ENCODE results near the gene ERF.

ERF gene

DNA sequence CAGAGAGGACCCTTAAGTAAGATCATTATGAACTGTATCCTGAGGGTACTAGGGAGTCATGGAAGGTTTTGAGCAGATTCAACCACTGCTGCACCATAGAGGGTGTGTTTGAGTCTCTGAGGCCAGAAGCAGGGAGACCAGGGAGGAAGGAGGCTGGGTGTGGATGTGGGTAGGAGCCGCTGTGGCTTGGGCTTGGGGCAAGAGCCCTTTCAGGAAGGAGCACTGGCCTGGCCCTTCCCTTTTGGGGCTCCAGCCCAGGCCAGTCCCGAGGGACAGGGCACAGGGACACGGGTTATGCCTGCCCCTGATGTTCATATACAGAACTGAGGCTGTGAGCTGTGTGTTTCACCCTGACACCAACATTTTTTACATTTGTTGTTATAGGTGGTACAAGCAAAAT lies 21.4 kb upstream of the ERF start:
- H3K4me3 ChIP-seq (ENCODE audit: low read depth in 1 of 2, low read length in 1 of 2) = no peak overlapping the region
- peaks cover 29 to 41% of the 10 kb centered on the region in 2 experiments for H3K4me1 ChIP-seq (ENCODE audit: control insufficient read depth in 1 of 2, insufficient read depth in 1 of 2, low read depth in 1 of 2, low read length in 1 of 2)
- H3K36me3 ChIP-seq = peaks cover 51% of the 10 kb centered on the region

DNA sequence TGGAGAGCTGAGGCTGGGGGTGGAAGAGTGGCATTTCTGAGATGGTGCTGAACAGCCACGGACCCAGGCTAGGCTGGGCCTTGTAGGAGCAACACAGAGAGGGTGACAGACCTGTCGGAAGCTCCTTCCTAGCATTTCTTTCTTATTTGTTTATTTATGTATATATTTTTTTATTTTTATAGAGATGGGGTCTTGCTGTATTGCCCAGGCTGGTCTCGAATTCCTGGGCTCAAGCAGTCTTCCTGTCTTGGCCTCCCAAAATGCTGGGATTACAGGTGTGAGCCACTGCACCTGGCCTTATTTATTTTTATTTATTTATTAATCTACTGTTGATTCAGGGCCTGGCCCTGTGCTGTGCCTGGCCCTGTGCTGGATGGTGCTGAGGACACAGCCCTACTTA lies 20.6 kb upstream of the ERF start:
- Histone ChIP-seq H3K36me3 (peaks cover 51% of the 10 kb centered on the region), H3K4me3 (ENCODE audit: low read depth in 1 of 2, low read length in 1 of 2) (no peak overlapping the region), H3K27me3 (peaks cover 9% of the 10 kb centered on the region), H3K4me1 (ENCODE audit: control insufficient read depth in 1 of 2, insufficient read depth in 1 of 2, low read depth in 1 of 2, low read length in 1 of 2) (peaks cover 32 to 41% of the 10 kb centered on the region in 2 experiments), H3K9me3 (no peaks in the 10 kb centered on the region), H3K27ac (no peak overlapping the region)
- TF ChIP-seq, protein P1, sequence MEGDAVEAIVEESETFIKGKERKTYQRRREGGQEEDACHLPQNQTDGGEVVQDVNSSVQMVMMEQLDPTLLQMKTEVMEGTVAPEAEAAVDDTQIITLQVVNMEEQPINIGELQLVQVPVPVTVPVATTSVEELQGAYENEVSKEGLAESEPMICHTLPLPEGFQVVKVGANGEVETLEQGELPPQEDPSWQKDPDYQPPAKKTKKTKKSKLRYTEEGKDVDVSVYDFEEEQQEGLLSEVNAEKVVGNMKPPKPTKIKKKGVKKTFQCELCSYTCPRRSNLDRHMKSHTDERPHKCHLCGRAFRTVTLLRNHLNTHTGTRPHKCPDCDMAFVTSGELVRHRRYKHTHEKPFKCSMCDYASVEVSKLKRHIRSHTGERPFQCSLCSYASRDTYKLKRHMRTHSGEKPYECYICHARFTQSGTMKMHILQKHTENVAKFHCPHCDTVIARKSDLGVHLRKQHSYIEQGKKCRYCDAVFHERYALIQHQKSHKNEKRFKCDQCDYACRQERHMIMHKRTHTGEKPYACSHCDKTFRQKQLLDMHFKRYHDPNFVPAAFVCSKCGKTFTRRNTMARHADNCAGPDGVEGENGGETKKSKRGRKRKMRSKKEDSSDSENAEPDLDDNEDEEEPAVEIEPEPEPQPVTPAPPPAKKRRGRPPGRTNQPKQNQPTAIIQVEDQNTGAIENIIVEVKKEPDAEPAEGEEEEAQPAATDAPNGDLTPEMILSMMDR (IDR thresholded peaks at IDR 0.05) = no peak

More for the DNA sequence above, 21.4 kb upstream of the ERF start:
- peaks cover 16% of the 10 kb centered on the region for H3K27me3 ChIP-seq
- TF ChIP-seq, protein P1 (IDR thresholded peaks at IDR 0.05) = no peak
- H3K9me3 ChIP-seq = no peaks in the 10 kb centered on the region
- no peak overlapping the region for H3K27ac ChIP-seq

DNA sequence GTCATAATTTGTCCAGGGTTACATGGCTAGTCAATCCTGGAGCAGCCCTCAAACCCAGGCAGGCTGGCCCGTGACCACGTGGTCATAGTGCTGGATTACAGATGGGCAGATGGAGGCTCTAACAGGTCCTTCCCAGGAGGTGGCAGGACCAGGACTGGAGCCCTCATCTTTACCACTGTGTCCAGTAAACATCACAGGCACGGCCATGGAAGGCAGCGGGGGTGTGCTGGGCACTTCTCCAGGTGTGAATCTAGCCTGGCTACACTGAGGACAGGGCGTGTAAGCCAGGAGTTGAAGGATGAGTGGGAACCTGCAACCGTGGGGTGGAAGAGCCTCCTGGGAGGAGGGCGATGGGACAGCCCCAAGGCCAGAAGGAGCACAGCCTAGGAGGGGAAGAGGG lies 20.2 kb upstream of the ERF start:
- Histone ChIP-seq H3K9me3 (no peaks in the 10 kb centered on the region), H3K4me3 (ENCODE audit: low read depth in 1 of 2, low read length in 1 of 2) (no peak overlapping the region), H3K36me3 (peaks cover 51% of the 10 kb centered on the region), H3K4me1 (ENCODE audit: control insufficient read depth in 1 of 2, insufficient read depth in 1 of 2, low read depth in 1 of 2, low read length in 1 of 2) (peaks cover 32 to 41% of the 10 kb centered on the region in 2 experiments), H3K27ac (no peak overlapping the region), H3K27me3 (peaks cover 5% of the 10 kb centered on the region)
- TF ChIP-seq, protein P1 (IDR thresholded peaks at IDR 0.05) = no peak

DNA sequence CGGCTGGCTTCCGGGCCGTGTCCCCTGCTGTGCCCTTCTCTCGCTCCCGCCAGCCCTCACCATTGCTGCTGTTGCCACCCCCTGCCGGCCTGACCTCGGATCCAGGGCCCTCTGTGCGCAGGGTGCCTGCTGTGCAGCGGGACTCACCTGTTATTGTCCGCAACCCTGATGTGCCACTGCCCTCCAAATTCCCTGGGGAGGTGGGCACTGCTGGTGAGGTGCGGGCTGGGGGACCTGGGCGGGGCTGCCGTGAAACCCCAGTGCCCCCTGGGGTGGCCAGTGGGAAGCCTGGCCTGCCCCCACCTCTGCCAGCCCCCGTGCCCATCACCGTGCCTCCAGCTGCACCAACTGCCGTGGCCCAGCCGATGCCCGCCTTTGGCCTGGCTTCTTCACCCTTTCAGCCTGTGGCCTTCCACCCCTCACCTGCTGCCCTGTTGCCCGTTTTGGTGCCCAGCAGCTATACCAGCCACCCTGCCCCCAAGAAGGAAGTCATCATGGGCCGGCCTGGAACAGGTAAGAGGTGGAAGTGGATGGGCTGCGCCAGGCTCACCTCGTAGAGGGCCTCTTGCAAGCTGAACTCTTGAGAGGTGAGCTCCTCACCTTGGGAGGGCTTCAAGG lies 19.2 kb upstream of the ERF start:
- no peaks in the 10 kb centered on the region for H3K27me3 ChIP-seq
- peaks cover 51% of the 10 kb centered on the region for H3K36me3 ChIP-seq
- no peak overlapping the region for H3K27ac ChIP-seq
- no peak overlapping the region for H3K4me3 ChIP-seq (ENCODE audit: low read depth in 1 of 2, low read length in 1 of 2)
- TF ChIP-seq, protein P1 (IDR thresholded peaks at IDR 0.05) = no peak
- H3K4me1 ChIP-seq (ENCODE audit: control insufficient read depth in 1 of 2, insufficient read depth in 1 of 2, low read depth in 1 of 2, low read length in 1 of 2) = peaks cover 32 to 40% of the 10 kb centered on the region in 2 experiments
- H3K9me3 ChIP-seq = no peaks in the 10 kb centered on the region

DNA sequence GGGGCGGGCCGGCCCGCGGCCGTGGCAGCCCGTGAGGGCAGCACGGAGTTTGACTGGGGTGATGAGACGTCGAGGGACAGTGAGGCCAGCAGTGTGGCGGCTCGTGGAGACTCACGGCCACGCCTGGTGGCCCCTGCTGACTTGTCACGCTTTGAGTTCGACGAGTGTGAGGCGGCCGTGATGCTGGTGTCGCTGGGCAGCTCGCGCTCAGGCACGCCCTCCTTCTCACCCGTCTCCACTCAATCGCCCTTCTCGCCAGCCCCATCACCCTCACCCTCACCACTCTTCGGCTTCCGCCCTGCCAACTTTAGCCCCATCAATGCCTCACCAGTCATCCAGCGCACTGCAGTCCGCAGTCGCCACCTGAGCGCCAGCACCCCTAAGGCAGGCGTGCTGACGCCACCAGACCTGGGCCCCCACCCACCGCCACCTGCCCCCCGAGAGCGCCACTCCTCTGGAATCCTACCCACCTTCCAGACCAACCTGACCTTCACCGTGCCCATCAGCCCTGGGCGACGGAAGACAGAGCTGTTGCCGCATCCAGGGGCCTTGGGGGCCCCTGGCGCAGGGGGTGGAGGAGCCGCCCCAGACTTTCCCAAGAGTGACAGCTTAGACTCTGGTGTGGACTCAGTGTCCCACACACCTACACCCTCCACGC lies 18.6 kb upstream of the ERF start:
- Histone ChIP-seq H3K9me3 (no peaks in the 10 kb centered on the region), H3K27ac (no peak overlapping the region), H3K27me3 (no peaks in the 10 kb centered on the region), H3K36me3 (peaks cover 51% of the 10 kb centered on the region), H3K4me3 (ENCODE audit: low read depth in 1 of 2, low read length in 1 of 2) (no peak overlapping the region), H3K4me1 (ENCODE audit: control insufficient read depth in 1 of 2, insufficient read depth in 1 of 2, low read depth in 1 of 2, low read length in 1 of 2) (peaks cover 26 to 37% of the 10 kb centered on the region in 2 experiments)
- TF ChIP-seq, protein P1 (IDR thresholded peaks at IDR 0.05) = no peak

All from neutrophil (primary cell).